NCI-H2196 treated with DMSO at 0.1 percent for 48 hours (cell line): ENCODE measurements around the gene PDCD4.
"Not testable (repeated sequence)": the region's sequence is repeated elsewhere in the genome, so short reads cannot be mapped to it uniquely, and the experiment has no call there.

Experiments
- DNase-seq: peaks from one replicate; lab custom pipeline; 2025; ENCODE audit not compliant: unreplicated experiment; lab: John Stamatoyannopoulos, UW

The PDCD4 gene

DNA sequence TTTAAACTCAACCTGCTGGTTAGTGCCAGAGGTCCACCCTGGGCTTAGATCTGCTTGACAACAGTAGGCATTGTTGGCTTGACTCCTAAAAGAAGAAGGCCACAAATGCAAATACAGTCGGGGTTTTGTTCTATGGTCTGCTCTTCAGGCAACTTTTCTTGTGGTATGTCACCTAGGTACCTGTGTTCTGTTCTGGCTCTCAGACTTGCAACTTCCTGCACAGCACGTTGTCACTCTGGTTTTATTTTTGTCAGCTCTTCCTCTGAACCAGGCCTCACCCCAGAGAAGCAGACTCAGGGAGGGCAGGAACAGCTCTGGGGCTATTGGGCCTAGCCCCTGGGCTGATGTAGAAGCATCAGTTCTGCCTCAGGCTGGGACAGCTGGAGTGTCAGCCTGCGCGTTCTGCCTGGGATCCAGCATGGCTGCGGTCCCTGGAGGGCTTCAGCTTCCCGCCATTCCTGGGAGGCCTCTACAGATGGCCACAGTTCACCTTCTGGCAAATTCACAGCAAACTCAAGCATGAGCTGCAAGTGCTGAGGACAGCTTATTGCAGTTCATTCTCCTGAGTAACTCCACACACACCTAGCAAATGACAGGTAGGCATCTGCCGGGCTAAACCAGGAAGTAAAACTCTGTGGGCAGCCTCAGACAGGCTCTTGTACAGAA is 11.0 kb upstream of the PDCD4 start:
- no peak for DNase-seq

DNA sequence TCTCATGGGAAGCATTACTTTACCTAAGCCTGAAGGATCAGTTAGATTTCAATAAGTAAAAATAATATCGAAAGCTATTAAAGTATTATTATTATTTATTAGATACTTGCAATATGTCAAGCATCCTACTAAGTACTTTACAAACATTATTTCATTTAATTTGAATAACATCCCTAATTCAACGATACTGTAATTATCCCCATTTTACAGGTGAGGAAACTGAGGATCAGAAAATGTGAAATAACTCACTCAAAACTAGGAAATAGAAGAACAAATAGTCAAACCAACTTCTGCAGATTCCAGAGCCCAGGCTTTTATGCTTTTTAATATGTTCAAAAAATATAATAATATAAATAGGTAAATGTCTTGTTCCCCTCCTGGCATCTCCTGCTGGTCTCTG is 10.3 kb upstream of the PDCD4 start:
- no peak for DNase-seq

DNA sequence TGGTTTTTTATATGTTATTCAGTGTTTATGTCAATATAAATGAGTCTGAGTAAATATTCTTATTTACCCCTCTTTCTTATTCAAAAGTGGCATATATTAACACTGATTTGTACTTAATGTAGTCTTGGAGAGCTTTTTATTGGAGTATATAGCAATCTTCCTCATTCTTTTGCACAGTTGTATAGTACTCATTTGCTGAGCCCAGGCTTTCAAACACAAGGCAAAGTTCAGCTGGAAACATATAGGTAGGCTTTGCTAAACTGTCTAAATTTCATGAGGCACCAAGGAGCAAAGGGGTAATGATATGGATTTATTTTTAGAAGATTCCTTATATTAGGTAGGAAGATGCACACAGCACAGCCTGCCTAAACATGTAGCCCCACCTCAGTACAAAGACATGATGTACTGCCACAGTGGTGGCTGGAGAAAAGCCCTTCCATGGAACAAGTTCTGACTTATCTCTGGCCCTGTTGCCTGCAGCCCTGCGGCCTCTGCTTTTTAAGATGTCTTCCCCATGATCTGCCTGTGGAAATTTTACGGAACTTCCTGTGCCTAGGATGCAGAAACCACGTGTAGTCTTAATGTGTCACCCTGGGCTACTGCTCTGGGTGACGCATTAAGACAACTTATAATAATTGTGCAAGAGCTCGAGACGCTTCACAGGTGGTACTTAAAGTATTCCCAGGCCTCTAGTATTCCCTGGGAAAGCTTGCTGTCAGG is 9.6 kb upstream of the PDCD4 start:
- DNase-seq: no peak

DNA sequence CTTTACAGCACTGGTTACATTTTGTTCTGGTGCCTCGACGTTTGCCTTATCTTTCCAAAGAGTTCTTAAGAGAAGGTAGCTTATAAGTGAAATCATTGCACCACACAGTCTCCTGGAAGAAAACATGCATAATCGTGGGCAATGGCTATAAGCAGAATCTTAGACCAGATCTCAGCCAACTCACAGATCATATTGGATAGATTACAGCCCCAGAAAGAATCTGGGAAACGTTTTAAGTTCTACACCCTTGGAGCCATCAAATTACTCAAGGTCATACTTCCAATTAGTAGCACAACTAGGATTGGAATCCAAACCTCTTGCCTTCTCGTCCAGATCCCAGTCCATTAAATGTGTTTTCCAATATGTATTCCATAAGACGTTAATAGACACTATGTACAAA is 8.8 kb upstream of the PDCD4 start:
- DNase-seq: no peak

DNA sequence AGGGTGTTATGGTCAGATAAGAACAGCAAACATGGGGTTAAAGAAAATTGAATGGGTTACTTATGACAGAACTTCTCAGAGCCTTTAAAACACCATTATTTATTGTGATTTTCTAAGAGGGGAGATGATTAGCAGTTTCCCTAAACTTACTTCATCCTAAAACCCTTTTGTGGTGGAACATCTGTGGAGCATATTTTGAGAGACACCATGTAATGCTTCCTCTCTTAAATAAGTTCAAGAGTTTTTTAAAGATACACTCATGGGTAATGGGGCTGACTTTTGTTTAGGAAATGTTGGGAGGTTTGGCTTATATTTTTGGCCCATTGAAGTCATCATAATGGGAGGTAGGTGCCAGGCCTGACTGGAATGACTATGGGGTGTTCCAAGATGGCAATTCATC is 8.4 kb upstream of the PDCD4 start:
- no peak for DNase-seq

DNA sequence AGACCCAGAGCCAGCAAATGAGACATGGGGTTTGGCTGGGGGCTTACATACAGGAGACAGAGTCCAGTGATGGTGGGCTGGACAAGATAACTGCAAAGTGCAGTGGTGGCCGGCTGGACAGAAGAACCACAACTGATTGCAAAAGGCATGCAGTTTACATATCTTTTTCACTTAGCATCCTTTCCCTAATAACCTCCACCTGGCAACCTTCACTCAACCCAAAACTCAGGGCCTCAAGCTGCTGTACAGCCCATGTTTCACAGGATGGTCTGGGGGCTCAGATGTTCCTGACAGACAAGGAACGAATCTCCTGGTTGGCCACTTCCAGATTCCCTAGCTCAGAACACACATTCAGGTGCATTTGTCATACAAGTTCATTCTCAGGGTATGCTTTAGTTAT is 7.8 kb upstream of the PDCD4 start:
- DNase-seq: no peak

DNA sequence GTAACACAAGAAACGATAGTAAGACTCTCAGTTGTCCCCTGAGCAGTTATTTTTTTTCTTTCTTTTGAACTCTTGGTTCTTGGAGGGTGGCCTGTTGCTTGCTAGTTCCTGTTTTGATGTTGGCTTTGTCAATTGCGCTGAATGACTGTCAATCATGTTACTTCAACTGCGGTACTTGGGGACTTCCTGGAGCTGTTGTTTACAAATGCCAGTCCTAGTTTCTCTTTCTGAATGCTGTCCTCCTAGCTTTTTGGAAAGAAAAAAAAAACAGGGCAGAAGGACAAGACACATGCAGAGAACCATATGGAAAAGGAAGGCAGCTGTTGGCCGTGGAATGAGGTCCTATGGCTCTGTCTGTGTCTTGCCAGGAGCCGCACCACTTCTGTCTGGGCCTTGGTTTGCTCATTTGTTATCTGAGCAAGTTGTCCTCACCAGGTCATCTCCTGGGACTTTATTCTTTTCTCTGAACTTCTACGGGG is 7.0 kb upstream of the PDCD4 start:
- DNase-seq: no peak

DNA sequence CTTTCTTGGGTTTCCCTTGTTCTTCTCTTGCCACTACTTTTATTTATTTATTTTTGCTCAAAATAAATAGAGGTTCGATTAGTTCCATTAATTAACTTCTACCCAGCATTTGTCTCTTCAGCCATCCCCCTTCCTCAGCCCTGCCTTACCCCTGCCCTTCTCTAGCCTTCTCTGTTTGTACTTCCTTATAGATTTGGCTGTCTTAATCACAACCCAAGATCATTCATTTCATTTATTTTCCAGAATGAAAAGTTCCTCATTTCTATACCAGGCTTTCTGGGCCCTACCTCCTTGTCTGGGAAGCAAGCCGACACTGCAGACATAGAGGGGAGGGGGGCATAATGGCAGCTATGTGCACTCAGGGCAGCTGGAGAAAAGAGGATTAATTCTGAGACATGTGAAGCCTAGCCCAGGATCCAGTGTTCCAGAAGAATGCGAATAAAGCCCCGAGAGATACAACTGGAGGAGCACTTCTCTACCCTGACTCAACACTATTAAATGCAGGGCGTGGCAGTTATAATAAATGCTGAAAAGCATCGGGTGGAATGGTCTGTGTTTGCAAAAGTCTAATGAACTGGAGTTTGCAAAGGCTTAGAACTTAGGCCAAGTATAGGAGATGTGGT is 6.4 kb upstream of the PDCD4 start:
- DNase-seq: no peak

DNA sequence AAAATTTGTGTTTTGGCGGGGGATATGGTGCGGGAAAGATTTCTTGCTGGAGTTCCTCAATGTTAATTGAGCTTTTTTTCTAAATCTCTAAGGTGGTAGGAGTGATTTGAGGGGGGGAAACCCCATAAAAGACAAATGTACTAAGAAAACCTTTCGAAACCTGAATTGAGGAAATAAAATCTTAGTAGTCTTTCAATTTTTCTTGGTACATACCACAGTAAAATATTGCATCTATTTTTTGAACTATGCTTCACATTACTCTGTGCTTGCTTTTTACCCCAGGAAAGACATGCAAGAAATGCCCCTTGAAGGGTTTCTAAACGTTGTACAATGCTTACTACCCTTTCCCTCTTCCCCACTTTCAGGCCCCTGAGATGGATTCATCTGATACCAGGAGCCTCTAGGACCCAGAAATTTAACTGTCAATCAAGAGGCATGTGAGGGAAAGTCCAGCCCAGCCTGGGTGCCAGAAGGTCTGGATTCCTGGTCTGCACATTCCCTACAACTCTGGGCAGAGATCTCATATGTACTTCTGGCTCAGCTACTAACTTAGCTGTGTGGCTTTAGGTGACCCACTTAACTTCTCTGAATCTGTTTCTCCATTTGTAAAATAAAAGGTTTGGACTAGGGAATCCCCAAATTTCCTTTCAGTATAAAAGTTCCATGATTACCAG is 5.8 kb upstream of the PDCD4 start:
- DNase-seq: no peak

DNA sequence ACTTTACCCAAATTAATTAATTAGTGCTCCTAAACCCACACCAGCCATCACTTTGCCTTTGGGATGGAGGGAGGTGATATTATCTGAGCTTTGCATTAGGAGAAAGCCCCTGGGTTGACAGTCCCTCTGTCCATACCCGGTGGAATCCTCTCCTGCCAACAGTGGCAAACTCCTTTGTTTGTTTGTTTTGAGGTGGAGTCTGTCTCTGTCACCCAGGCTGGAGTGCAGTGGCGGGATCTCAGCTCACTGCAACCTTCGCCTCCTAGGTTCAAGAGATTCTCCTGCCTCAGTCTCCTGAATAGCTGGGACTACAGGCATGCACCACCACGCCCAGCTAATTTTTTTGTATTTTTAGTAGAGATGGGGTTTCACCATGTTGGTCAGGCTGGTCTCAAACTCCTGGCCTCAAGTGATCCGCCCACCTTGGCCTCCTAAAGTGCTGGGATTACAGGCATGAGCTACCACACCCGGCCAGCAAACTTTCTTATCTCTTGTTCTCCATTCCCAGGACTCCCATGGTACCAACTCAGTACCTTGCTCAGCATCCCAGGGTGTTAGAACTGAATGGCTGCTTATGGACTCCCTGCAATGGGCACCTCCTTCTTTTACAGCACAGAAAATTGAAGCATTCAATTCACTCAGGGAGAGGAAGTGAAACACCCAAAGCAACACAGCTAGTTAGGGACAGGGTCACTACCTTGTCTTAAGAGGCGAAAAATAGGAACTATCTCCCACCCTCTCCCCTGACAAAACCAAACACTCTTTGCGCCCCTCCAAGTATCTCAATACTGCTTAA is 4.5 kb upstream of the PDCD4 start:
- DNase-seq: not testable (repeated sequence)

DNA sequence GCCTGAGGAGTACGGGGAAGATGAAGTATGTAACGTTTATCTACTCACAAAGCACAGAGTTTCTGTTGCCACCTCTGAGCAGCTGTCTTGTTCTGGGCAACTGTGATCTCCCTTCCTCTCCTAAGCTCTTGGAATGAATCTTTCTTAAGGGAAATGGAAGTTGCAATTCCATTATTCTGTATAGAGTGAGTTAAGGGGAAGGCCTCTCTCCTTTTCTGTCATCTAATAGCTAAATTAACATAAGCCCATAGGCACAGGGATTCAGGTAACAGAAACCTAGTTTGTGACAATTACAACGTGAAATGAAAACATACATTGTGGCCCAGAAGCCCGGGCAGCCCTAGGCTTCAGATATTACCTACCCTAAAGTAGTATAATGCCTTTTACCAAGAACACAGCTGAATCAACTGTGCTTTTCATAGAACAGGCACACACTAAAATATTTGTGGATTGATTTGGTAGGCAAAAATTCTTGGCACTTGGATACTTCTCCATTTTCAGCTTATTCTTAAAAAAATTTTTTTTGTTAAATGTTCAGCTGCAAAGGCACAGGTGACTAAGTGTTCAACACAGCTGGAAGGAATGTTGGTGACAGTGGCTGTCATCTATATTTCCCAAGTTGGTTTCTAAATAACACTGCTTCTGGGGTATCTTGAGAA is 3.8 kb upstream of the PDCD4 start:
- no peak for DNase-seq

DNA sequence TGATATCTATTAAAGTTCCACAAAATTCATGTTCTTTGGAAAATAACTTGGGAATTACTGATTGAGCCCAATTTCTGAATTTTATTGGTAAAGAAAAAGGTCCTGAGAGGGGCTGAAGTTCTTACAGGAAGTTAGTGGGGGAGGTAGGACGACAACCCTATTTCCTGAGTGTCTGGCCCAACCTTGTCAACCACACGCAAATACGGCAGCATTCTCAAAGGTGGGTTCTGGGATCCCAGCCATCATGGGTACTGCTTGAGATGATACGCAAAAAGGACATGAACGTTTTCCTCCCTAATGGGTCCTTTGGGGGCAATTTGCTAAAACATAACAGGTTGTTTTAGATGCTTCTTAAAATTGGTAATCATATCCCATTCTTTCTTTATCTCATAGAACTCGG is 2.7 kb upstream of the PDCD4 start:
- no peak for DNase-seq

DNA sequence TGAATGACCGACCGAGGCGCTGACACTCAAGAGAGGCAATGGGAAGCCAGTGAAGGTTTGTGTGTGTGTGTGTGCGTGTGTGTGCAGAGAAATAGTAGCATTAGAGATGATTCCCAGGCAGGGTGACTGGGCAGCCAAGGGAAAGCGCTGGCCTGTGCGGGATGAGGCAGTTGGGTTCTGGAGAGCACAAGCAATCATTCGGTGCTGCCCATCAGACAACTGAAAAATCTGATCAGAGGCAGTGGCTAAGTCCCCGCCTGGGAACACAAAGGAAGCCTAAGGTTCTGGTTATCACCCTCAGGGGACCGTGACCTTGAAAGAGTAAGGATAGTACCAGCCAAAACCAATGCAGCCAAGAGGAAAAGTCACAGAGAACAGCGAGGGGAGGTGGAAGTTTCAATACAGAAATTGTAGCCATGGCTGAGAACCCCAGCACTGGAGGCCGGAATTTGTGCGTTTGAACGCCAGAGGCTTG is 868 bp upstream of the PDCD4 start:
- DNase-seq: no peak

DNA sequence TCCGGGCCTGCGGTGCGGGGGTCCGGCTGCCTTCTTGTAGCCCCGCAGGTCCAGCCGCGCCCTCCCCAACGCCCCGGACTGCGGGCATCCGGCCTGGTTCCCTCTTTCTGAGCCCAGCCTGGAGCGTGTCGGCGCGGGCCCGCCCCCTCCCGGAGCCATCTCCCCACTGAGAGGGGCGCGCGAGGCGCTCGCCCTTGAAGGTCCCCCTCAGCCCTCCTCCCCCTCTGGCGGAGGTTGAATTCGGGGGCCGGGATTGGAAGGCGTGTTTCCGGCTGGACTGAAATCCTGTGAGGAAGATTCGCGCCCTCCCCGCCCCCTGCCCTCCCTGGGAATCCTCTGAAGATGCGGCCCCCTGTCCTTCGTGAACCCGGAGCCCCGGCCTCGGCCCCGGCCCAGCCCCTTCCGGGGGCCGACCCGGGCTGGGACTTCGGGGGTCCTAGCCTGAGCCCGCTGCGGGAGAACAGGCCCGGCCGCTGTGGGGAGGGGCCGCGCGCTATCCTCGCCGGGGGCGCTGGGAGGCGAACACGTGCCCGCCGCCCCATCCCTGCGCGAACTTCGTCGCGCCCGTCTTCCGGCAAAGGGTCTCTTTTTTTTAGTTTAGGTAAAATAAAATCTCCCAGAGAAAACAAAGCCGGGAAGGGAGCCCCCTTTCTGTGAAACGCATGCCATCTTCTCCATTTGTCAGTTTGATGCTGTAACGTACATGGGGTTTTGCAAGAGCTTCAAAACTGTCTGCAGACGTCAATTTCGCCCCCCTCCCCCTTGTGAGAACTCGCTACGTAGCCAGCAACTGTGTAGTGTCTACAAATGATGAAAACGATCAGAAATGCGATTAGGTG is 636 bp downstream of the PDCD4 start:
- DNase-seq: no peak

DNA sequence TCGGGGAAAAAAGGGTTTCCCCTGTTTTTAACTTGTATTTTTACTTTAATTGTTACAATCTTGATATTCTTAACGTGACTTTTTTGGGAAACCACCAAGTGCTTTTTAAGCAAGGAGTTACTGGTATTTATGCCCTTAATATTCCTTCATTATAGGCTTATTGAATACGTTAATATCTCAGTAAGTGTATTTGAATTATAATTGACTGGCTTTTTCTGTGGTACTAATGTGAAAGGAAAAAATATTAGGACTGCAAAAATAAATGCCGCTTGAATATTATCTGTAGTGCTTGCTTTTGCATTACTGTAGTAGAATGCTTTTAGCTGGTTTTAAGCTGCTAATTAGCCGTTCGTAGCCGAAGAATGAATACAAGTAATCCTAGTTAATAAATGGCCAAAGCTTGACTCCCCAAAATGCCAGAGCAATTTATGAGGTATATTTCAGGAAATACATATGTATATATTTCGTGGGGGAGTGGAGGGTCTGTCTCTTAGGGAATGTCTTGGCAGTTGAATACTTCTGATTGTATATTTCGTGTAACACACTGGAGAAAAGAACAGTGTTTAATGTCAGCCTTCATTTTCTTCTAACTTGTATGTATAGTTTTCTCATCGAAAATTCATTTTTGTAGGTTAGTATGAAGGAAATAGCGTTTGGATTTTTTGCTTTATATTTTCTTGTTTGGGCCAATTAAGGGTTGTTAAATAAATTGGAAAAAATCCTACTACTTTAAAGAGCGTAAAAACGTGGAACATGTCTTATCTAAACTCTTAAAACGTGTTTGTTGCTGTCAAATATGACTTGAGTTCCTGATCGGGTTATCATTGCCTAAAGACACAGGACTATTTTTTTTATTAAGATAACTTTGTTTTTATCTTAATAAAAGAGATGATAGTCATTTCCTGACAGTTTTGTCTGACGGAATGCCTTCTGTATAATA is 1.5 kb downstream of the PDCD4 start:
- no peak for DNase-seq

DNA sequence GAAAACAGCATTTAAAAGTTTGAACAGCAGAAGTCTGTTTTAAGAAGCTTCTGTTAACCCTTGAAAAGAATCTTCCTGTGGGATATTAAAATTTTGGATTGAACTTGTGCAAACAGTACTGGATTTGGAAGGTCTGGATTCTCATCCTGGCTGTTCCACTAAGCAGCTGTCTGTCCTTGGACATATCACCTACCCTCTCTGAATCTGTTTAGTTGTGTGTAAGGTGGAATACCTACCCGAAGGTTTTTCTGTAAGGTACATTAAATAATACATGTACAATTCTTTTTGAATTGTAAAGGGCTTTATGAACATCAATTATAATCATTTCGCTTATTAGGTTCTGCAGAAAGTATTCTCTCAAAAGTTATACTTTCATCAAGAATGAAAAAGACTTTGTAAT is 2.2 kb downstream of the PDCD4 start:
- no peak for DNase-seq

DNA sequence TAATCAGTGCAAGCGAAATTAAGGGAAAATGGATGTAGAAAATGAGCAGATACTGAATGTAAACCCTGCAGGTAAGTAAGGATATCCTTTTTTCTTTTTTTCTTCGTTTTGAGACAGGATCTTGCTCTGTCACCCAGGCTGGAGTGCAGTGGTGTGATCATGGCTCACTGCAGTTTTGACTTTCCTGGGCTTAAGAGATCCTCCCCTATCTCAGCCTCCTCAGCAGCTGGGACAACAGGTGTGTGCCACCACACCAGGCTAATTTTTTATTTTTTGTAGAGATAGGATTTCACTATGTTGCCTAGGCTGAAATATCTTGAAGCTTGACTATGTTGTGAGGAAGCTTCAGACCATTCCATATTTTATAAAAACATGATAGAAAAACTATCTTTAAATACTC is 4.3 kb downstream of the PDCD4 start:
- DNase-seq: no peak

DNA sequence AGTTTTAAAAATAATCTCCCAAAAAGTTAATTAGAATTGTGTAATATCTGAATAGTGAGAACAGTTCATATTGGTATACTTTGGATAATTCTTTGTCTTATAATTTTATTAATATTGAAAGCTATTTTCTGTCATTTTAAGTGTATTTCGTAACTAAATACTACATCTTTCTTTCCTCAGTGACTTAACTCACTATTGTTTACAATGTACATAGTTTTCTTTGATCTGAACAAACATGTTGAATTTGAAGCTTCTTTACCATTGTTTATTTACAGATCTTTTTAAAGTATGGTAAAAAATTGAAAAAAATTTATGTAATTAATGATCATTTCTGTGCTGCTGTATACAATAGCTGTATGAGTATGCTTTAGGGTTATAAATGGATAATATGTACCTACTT is 5.1 kb downstream of the PDCD4 start:
- no peak for DNase-seq
